ENCODE measurements around the gene NAIF1. TPM values are rescaled to one million over a fixed set of nuclear protein-coding genes. Genes with fewer than 3 reads are reported as not detected.
"Not testable (repeated sequence)": the region's sequence is repeated elsewhere in the genome, so short reads cannot be mapped to it uniquely, and the experiment has no call there.

Gene NAIF1
- polyA plus RNA-seq, 3 donors from 2014 or later = 5.1 to 17.2 (median 10.5) TPM

GRCh38 chr9:128034821-128035652 lies 32.1 kb downstream of the NAIF1 start:
- H3K9me3 Mint-ChIP-seq = peaks cover 0 to 2% (median 0%) of the 10 kb centered on the region in 6 donors
- H3K4me3 Mint-ChIP-seq = no peak overlapping the region
- peaks cover 21 to 23% of the 10 kb centered on the region in 2 donors for H3K4me1 Mint-ChIP-seq
- H3K27me3 Mint-ChIP-seq (ENCODE audit: low read depth in 3 of 3) = peaks cover 0 to 13% (median 0%) of the 10 kb centered on the region in 3 donors
- H3K27ac Mint-ChIP-seq = peak overlapping the region in 4 of 6 donors; percentile 46 to 75 (median 64)
- H3K36me3 Mint-ChIP-seq = no peaks in the 10 kb centered on the region
- DNase-seq = peak; percentile 71 to 78 (median 74)

GRCh38 chr9:128033609-128034008 lies 33.5 kb downstream of the NAIF1 start:
- H3K36me3 Mint-ChIP-seq = no peaks in the 10 kb centered on the region
- H3K4me3 Mint-ChIP-seq = no peak overlapping the region

GRCh38 chr9:128027705-128028104 lies 39.4 kb downstream of the NAIF1 start:
- H3K27ac Mint-ChIP-seq = peak overlapping the region; percentile 94 to 98 (median 95)
- peak overlapping the region; percentile 38 to 86 (median 75) for H3K4me3 Mint-ChIP-seq
- H3K36me3 Mint-ChIP-seq = no peaks in the 10 kb centered on the region
- no peak for DNase-seq
- H3K27me3 Mint-ChIP-seq (ENCODE audit: low read depth in 3 of 3) = peaks cover 2 to 18% (median 11%) of the 10 kb centered on the region in 3 donors
- H3K9me3 Mint-ChIP-seq = no peaks in the 10 kb centered on the region
- peaks cover 72 to 77% of the 10 kb centered on the region in 2 donors for H3K4me1 Mint-ChIP-seq

More at GRCh38 chr9:128033609-128034008, 33.5 kb downstream of the NAIF1 start:
- Mint-ChIP-seq H3K9me3 (peaks cover 0 to 2% (median 0%) of the 10 kb centered on the region in 6 donors), H3K27ac (peak overlapping the region in 2 of 6 donors; percentile 2 to 67), H3K4me1 (peaks cover 32 to 34% of the 10 kb centered on the region in 2 donors), H3K27me3 (ENCODE audit: low read depth in 3 of 3) (peaks cover 0 to 13% (median 0%) of the 10 kb centered on the region in 3 donors)
- DNase-seq = no peak

- peak overlapping the region; percentile 38 to 86 (median 76) for H3K4me3 Mint-ChIP-seq
- DNase-seq = peak; percentile 57 to 71 (median 60)
- H3K36me3 Mint-ChIP-seq = no peaks in the 10 kb centered on the region
- peaks cover 2 to 18% (median 11%) of the 10 kb centered on the region in 3 donors for H3K27me3 Mint-ChIP-seq (ENCODE audit: low read depth in 3 of 3)
- H3K27ac Mint-ChIP-seq = peak overlapping the region; percentile 94 to 98 (median 95)
- peaks cover 79 to 84% of the 10 kb centered on the region in 2 donors for H3K4me1 Mint-ChIP-seq
- H3K9me3 Mint-ChIP-seq = no peaks in the 10 kb centered on the region
Measured at GRCh38 chr9:128026773-128027541, 40.2 kb downstream of the NAIF1 start.

GRCh38 chr9:128026255-128026772 lies 40.8 kb downstream of the NAIF1 start:
- H3K9me3 Mint-ChIP-seq = no peaks in the 10 kb centered on the region
- DNase-seq = peak; percentile 78 to 82 (median 80)
- H3K4me3 Mint-ChIP-seq = peak overlapping the region; percentile 38 to 86 (median 75)
- peaks cover 84 to 86% of the 10 kb centered on the region in 2 donors for H3K4me1 Mint-ChIP-seq
- H3K36me3 Mint-ChIP-seq = no peaks in the 10 kb centered on the region
- H3K27me3 Mint-ChIP-seq (ENCODE audit: low read depth in 3 of 3) = peaks cover 2 to 18% (median 11%) of the 10 kb centered on the region in 3 donors
- peak overlapping the region; percentile 94 to 98 (median 95) for H3K27ac Mint-ChIP-seq

GRCh38 chr9:128025736-128026135 lies 41.4 kb downstream of the NAIF1 start:
- peaks cover 2 to 16% (median 11%) of the 10 kb centered on the region in 3 donors for H3K27me3 Mint-ChIP-seq (ENCODE audit: low read depth in 3 of 3)
- H3K9me3 Mint-ChIP-seq = no peaks in the 10 kb centered on the region
- H3K4me1 Mint-ChIP-seq = peaks cover 82 to 86% of the 10 kb centered on the region in 2 donors
- peak in 1 of 3 donors; percentile 24 for DNase-seq
- H3K4me3 Mint-ChIP-seq = peak overlapping the region; percentile 38 to 86 (median 75)
- H3K36me3 Mint-ChIP-seq = no peaks in the 10 kb centered on the region
- H3K27ac Mint-ChIP-seq = peak overlapping the region; percentile 94 to 98 (median 95)

- Mint-ChIP-seq H3K27ac (peak overlapping the region; percentile 94 to 98 (median 95)), H3K9me3 (no peaks in the 10 kb centered on the region), H3K4me3 (peak overlapping the region; percentile 40 to 86 (median 53)), H3K36me3 (no peaks in the 10 kb centered on the region), H3K27me3 (ENCODE audit: low read depth in 3 of 3) (peaks cover 2 to 16% (median 11%) of the 10 kb centered on the region in 3 donors), H3K4me1 (peaks cover 79 to 82% of the 10 kb centered on the region in 2 donors)
- peak in 1 of 3 donors; percentile 26 for DNase-seq
Measured at GRCh38 chr9:128024761-128025308, 42.3 kb downstream of the NAIF1 start.

- DNase-seq, H3K36me3 Mint-ChIP-seq, H3K9me3 Mint-ChIP-seq, H3K4me3 Mint-ChIP-seq: not testable (repeated sequence)
- peaks cover 2 to 16% (median 11%) of the 10 kb centered on the region in 3 donors for H3K27me3 Mint-ChIP-seq (ENCODE audit: low read depth in 3 of 3)
- H3K4me1 Mint-ChIP-seq = peaks cover 70 to 73% of the 10 kb centered on the region in 2 donors
- peak overlapping the region in 3 of 6 donors; percentile 6 to 42 (median 26) for H3K27ac Mint-ChIP-seq
Measured at GRCh38 chr9:128023671-128024070, 43.4 kb downstream of the NAIF1 start.

GRCh38 chr9:128022886-128023285 lies 44.2 kb downstream of the NAIF1 start:
- H3K4me3 Mint-ChIP-seq = peak overlapping the region in 2 of 5 donors; percentile 6 to 29
- peaks cover 63 to 65% of the 10 kb centered on the region in 2 donors for H3K4me1 Mint-ChIP-seq
- no peaks in the 10 kb centered on the region for H3K36me3 Mint-ChIP-seq
- peaks cover 2 to 16% (median 11%) of the 10 kb centered on the region in 3 donors for H3K27me3 Mint-ChIP-seq (ENCODE audit: low read depth in 3 of 3)
- H3K27ac Mint-ChIP-seq = peak overlapping the region in 3 of 6 donors; percentile 36 to 68 (median 67)
- no peaks in the 10 kb centered on the region for H3K9me3 Mint-ChIP-seq
- DNase-seq = no peak

- DNase-seq = no peak
- H3K36me3 Mint-ChIP-seq = no peaks in the 10 kb centered on the region
- H3K4me1 Mint-ChIP-seq = peaks cover 45 to 47% of the 10 kb centered on the region in 2 donors
- peaks cover 2 to 9% (median 8%) of the 10 kb centered on the region in 3 donors for H3K27me3 Mint-ChIP-seq (ENCODE audit: low read depth in 3 of 3)
- H3K9me3 Mint-ChIP-seq = no peaks in the 10 kb centered on the region
- H3K4me3 Mint-ChIP-seq = peak overlapping the region in 2 of 5 donors; percentile 36 to 47
- H3K27ac Mint-ChIP-seq = peak overlapping the region; percentile 32 to 87 (median 78)
Measured at GRCh38 chr9:128021098-128021497, 46.0 kb downstream of the NAIF1 start.

- peaks cover 2 to 7% (median 7%) of the 10 kb centered on the region in 3 donors for H3K27me3 Mint-ChIP-seq (ENCODE audit: low read depth in 3 of 3)
- H3K9me3 Mint-ChIP-seq = no peaks in the 10 kb centered on the region
- no peak for DNase-seq
- H3K4me1 Mint-ChIP-seq = peaks cover 41 to 43% of the 10 kb centered on the region in 2 donors
- H3K4me3 Mint-ChIP-seq = no peak overlapping the region
- H3K27ac Mint-ChIP-seq = peak overlapping the region in 3 of 6 donors; percentile 23 to 32 (median 32)
- H3K36me3 Mint-ChIP-seq = no peaks in the 10 kb centered on the region
Measured at GRCh38 chr9:128020692-128021091, 46.4 kb downstream of the NAIF1 start.

- Mint-ChIP-seq H3K27me3 (ENCODE audit: low read depth in 3 of 3) (peaks cover 0 to 9% (median 0%) of the 10 kb centered on the region in 3 donors), H3K4me3 (no peak overlapping the region), H3K4me1 (peaks cover 0 to 1% of the 10 kb centered on the region in 2 donors), H3K36me3 (no peaks in the 10 kb centered on the region), H3K9me3 (no peaks in the 10 kb centered on the region), H3K27ac (no peak overlapping the region)
- DNase-seq = no peak
Measured at GRCh38 chr9:128015696-128016095, 51.4 kb downstream of the NAIF1 start.

Data from immature natural killer cell (primary cell).